Left lobe of liver (tissue), 2 donors: ENCODE measurements around the gene CTTNBP2NL. TPM values are rescaled to one million over a fixed set of nuclear protein-coding genes. Genes with fewer than 3 reads are reported as not detected.
"Not testable (repeated sequence)": the region's sequence is repeated elsewhere in the genome, so short reads cannot be mapped to it uniquely, and the experiment has no call there.

Experiments
- ATAC-seq: fragments of 200-7000 bp; cut with Tn5 transposase; one replicate; pipeline ENCODE4 v1.9.1; 2020; ENCODE audit warnings: mild to moderate bottlenecking, moderate library complexity
- DNase-seq: peaks from one replicate; pipeline ENCODE4 v3.0.0-alpha.2; 2020; ENCODE audit warnings: low spot score
- total RNA-seq: library from RNA; stranded (reverse); gene quantifications from one replicate; pipeline ENCODE4 v1.2.1, GENCODE V29; 2021
- donor health status: DM: no; HTN: no; CAD: no; lungs with moderate emphysema.
- donor health status: DM: no; HTN: yes; CAD: no.

CTTNBP2NL gene
- total RNA-seq, 1 donor from 2014 or later, result 4.5 TPM

- DNase-seq (no peak), ATAC-seq (no peak)
These were observed 9.8 kb upstream of the CTTNBP2NL start for GRCh38 chr1:112386024-112386723.

- ATAC-seq, result no peak
- DNase-seq, result no peak
These were observed 9.2 kb upstream of the CTTNBP2NL start for GRCh38 chr1:112386731-112387346.

- no peak for DNase-seq
- no peak for ATAC-seq
These were observed 8.2 kb upstream of the CTTNBP2NL start for GRCh38 chr1:112387807-112388206.

- no peak for DNase-seq
- ATAC-seq, result no peak
These were observed 7.6 kb upstream of the CTTNBP2NL start for GRCh38 chr1:112388436-112388835.

GRCh38 chr1:112389689-112390088 lies 6.3 kb upstream of the CTTNBP2NL start:
- ATAC-seq, result no peak
- no peak for DNase-seq

- ATAC-seq, DNase-seq: not testable (repeated sequence)
These were observed 5.7 kb upstream of the CTTNBP2NL start for GRCh38 chr1:112390335-112390734.

GRCh38 chr1:112390775-112391602 lies 5.0 kb upstream of the CTTNBP2NL start:
- DNase-seq, result peak; percentile 82
- peak; percentile 97 for ATAC-seq

- DNase-seq (no peak), ATAC-seq (no peak)
These were observed 4.4 kb upstream of the CTTNBP2NL start for GRCh38 chr1:112391603-112391940.

GRCh38 chr1:112393631-112393974 lies 2.4 kb upstream of the CTTNBP2NL start:
- DNase-seq (no peak), ATAC-seq (no peak)

- DNase-seq, result no peak
These were observed 1.3 kb upstream of the CTTNBP2NL start for GRCh38 chr1:112394743-112395062.

GRCh38 chr1:112395256-112395820 lies 676 bp upstream of the CTTNBP2NL start:
- DNase-seq (no peak), ATAC-seq (no peak)

More at GRCh38 chr1:112394743-112395062, 1.3 kb upstream of the CTTNBP2NL start:
- no peak for ATAC-seq

GRCh38 chr1:112396653-112397471 lies 848 bp downstream of the CTTNBP2NL start:
- DNase-seq (no peak), ATAC-seq (no peak)

- ATAC-seq (no peak), DNase-seq (no peak)
These were observed 1.8 kb downstream of the CTTNBP2NL start for GRCh38 chr1:112397841-112398240.

- DNase-seq (no peak), ATAC-seq (no peak)
These were observed 3.4 kb downstream of the CTTNBP2NL start for GRCh38 chr1:112399456-112399855.

- not testable (repeated sequence) for ATAC-seq, DNase-seq
These were observed 4.7 kb downstream of the CTTNBP2NL start for GRCh38 chr1:112400706-112401105.

- no peak for DNase-seq
- ATAC-seq, result no peak
These were observed 6.9 kb downstream of the CTTNBP2NL start for GRCh38 chr1:112402682-112403643.

- ATAC-seq (no peak), DNase-seq (no peak)
These were observed 10.8 kb downstream of the CTTNBP2NL start for GRCh38 chr1:112406771-112407170.

- no peak for DNase-seq
- ATAC-seq, result no peak
These were observed 13.4 kb downstream of the CTTNBP2NL start for GRCh38 chr1:112409414-112409813.

GRCh38 chr1:112410673-112411072 lies 14.7 kb downstream of the CTTNBP2NL start:
- ATAC-seq (no peak), DNase-seq (no peak)

GRCh38 chr1:112417271-112417670 lies 21.3 kb downstream of the CTTNBP2NL start:
- DNase-seq (no peak), ATAC-seq (no peak)
